GM19238 (cell line): Measurements from ENCODE around the gene TRIO.

Source experiments
- DNase-seq: peaks from one replicate; pipeline ENCODE4 v3.0.0; 2011; ENCODE audit warnings: low spot score; ENCODE audit not compliant: insufficient read length

Gene TRIO

GRCh38 chr5:14503017-14503680, 360.0 kb downstream of the TRIO start:
- no peak for DNase-seq

DNA sequence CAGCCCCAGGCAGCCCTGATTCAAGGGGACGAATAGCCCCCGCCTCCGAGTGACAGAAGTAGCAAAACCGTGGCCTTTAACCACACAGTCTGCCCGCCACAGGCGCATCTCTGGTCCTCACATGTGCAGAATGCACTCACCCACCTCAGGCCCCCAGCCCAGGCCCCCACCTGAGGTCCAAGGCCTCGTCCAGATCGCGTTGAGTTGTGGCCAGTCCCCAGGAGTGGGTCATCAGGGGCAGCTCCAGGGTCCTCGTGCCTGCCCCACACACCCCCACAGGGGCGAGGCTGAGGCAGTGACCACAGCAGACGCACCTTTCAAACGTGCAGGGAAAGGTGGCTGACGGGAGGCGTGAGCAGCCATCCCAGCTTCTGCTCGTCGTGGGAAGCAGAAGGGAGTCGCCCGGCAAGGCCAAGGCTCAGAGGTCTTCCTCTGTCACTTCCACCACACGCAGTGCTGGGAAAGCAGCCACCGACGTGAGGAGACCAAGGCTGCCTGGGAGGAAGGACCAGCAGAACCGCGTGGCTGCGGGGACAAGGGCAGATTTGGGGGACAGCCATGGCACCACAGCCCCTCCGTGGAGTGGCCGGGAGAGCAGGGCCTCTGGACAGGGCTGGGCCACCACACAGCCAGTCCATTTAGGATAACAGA, 360.7 kb downstream of the TRIO start:
- no peak for DNase-seq

GRCh38 chr5:14504332-14504727, 361.2 kb downstream of the TRIO start:
- DNase-seq: no peak

DNA sequence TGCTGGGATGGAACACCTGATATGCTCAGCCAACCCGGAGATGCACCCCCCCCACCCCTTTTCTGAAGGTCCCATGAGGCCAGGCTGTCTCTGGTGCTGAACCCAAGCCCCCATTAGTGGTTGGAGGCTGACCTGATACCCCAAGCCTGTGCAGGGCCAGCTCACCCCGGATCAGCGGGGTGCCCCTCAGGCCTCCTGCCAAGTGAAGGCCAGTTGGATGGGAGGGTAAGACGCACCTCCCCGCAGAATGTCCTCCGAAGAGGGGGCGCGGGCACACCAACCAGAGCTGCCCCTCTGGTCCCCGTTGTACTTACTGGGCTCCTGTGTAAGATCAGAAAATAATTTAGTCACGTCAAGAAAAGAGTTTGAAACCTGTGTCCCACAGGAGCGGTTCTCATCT, 361.7 kb downstream of the TRIO start:
- no peak for DNase-seq

DNA sequence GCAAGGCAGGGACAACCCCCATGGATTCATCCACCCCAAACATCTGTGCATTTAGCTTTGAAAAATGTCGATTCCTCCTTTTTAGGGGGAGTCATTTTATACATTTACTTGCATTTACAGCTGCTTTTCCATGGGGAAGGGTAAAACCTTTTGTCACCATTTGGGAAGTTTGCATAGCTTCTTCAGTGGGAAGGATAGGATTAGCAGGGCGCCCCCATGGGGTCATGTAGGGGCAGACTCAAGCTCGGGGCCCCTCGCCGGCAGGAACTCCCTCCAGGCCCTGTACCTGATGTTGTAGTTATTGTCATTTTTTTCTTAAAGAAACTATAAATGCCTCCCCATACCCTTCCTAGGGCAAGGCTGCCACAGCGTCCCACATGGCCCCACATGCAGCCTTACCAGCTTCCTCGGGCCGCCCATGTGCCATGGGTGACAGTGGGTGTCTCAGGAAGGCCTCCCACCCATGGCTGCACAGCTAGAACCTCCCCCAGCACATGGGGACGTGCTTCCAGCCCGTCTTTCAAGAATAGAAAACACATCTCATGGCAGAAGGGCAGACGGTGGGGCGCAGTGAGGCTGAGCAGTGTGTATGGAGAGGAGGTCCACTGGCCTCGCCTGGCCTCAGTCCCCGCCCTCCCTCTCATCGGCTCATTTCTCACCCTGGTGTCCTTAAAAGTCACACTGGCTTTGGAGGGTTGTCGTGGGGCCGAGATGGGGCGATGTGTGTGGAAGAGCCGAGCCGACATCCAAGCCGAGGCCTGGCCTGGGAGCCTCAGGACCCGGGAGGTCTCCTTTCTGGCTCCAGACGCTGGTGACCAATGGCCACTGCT, 362.4 kb downstream of the TRIO start:
- DNase-seq: no peak

DNA sequence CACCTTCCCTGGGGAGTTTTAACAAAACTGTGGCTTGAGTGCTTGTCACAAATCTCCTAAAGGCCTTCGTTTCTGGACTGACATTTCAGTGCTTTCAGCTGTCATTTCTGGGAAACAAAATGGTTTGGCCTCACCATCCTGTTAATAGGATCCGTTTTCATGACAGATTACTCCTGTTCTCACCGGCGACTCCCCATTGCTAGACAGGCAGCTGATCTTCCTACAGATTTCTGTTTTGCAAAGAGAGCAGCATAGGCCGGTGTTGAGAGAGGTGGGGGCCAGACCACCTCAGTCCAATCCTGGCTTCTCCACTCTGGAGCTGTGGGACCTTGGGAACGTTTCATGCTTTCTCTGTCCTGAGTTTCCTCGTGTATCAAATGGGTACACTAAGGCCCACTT, 363.0 kb downstream of the TRIO start:
- no peak for DNase-seq

GRCh38 chr5:14506661-14507060, 363.5 kb downstream of the TRIO start:
- no peak for DNase-seq

DNA sequence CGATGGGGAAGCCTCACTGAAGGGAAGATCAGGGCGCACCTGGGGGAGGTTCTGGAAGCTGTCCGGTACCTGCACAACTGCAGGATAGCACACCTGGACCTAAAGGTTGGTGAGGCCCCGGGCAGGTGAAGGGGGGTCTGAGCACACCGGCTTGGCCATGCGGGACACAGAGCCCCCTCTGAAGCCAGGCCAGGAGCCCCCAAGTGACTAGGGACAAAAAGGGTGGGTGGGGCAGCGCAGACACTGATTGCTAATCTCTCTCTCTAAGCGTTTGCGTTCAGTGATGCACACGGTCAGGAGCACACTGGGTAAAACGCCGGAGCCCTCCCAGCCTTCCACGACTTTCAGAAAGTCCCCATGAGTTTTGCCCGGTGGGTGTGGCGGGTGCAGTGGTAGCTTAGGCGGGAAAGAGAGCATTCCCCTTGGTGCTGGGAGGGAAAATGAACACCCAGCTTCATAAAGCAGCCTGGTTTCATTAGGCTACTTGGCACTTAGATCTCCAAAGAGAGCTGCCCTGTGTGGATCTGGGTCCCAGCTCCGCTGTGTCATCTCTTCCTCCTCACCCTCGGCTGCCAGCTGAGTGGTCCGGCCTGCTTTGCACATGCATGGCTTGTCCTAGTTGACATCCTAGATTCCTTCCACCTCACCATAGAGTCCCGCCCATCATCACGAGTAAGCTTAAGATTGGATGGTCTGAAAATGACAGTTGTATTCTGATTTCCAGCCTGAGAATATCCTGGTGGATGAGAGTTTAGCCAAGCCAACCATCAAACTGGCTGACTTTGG, 364.2 kb downstream of the TRIO start:
- no peak for DNase-seq

DNA sequence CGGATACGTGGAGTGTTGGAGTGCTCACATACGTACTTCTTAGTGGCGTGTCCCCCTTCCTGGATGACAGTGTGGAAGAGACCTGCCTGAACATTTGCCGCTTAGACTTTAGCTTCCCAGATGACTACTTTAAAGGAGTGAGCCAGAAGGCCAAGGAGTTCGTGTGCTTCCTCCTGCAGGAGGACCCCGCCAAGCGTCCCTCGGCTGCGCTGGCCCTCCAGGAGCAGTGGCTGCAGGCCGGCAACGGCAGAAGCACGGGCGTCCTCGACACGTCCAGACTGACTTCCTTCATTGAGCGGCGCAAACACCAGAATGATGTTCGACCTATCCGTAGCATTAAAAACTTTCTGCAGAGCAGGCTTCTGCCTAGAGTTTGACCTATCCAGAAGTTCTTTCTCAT, 364.9 kb downstream of the TRIO start:
- no peak for DNase-seq

- DNase-seq: no peak
These were observed 366.4 kb downstream of the TRIO start for GRCh38 chr5:14509556-14509955.

DNA sequence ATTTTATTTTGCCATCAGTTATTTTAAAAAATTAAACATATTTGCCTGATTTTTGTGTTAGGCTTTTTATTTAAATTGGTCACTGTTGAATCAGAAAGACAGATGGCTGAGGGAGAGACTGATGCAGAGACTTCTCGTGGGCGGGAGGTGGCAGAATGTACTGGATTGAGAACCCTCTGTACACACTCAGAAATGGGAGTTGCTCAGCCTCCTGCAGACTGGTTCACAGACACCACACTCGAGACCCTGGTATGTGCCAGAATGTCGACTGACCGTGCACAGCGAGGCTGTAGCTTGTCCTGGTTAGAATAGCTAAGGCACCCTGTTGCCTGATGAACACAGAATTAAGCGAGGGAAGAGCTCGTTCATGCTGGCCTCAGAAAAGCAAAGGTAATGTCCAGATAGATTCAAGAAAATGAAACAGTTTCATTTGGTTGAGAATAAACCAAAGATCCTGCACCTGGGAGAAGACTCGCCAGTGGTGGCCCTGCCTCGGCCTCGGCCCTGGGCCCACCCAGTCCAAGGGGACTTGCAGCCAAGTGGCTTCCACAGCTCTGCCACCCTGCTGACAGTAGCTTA, 367.1 kb downstream of the TRIO start:
- no peak for DNase-seq

DNA sequence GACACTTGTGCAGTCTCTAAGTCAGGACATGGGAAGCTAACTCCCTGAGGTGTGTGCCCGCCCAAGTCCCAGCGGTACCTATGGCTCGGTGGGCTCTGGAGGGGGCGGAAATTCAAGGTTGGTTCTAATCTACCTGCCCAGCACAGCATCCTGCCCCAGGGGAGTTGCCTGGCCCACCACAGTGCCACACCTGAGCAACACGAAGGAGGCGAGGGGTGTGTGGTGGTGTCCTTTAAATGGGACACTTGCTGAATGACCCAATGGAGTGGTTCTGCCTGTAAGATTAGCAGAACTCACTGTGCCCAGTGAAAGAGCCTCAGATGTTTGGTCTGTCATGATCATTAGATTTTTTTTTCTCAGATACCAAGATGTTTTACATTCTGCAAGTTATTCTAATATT, 367.7 kb downstream of the TRIO start:
- DNase-seq: no peak

DNA sequence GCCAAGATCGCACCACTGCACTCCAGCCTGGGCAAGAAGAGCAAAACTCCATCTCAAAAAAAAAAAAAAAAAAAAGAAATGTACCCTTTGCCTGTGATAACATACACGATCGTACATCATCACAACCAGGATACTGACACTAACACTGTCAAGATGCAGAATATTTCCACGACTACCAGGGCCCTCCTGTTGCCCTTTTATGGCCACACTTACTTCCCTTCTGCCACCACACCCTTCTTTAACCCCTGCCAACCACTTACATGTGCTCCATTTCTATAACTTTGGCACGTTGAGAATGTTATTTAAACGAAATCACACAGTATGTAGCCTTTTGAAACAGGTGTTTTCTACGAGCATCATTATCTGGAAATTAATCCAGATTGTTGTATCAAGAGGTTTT, 369.4 kb downstream of the TRIO start:
- DNase-seq: no peak

GRCh38 chr5:14513266-14513665, 370.1 kb downstream of the TRIO start:
- DNase-seq: no peak

DNA sequence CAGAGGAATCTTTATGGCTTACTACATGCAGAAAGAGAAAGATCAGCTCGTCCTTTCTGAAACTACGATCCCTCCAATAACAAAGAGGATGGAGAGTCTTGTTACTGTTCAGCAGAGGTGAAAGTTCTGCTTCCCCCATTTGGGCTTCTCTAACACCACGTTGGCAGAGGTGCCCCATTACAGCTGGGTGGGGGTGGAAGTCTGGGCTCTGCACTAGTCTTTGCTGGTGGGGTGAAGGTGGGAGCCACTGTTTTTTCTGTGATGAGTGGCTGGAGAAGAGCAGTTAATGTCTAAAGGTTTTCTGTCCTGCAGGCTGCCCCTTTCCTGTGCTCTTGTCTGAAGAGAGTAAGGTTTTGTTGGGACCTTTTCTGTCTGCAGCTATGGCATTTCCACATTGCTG, 373.8 kb downstream of the TRIO start:
- DNase-seq: no peak

DNA sequence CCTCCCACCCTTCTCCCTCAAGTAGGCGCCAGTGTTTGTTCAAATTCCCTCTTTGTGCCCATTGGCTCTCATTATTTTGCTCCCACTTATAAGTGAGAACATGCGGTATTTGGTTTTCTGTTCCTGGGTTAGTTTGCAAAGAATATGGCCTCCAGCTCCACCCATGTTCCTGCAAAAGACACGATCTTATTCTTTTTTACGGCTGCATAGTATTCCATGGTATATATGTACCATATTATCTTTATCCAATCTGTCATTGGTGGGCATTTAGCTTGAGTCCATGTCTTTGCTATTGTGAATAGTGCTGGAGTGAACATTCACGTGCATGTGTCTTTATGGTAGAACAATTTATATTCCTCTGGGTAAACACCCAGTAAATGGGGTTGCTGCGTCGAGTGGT, 375.5 kb downstream of the TRIO start:
- no peak for DNase-seq

DNA sequence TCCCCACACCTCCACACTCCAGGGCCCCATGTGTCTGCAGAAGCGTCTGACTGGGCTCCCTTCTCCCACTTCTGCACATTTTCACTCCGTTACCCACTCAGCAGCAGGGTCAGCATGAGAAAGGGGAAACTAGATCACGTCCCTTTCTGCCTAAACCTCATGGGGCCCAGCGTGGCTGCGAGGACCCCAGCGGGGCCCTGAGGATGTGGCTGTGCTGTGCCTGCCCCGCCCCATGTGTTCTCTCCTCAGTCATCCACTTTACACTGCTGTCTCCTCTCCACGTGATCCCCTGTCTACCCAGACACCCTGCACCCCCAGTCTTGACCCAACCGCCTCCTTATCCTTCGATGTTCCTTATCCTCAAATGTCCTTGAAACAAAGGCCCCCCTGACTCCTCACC, 378.6 kb downstream of the TRIO start:
- DNase-seq: no peak

GRCh38 chr5:14522721-14523120, 379.6 kb downstream of the TRIO start:
- DNase-seq: no peak

- no peak for DNase-seq
These were observed 380.3 kb downstream of the TRIO start for GRCh38 chr5:14523243-14524034.

DNA sequence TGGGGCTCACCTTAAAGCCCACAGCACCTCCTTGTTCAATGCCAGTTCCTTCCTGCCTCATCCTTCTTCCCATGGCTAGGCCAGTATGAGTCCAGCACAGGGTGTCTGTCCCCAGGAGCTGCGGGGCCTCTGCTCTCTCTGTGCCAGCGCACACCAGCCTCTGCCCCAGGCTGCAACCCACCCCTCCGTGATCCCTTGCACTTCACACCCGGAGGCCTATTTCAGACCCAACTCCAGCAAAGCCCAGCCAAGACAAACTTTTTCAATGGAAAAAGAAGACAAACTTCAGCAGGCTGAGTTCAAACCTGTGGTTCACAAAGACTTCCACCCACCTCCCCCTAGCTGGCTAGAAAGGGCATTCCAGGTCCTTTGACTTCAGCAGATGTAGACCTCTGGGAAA, 382.3 kb downstream of the TRIO start:
- DNase-seq: no peak

DNA sequence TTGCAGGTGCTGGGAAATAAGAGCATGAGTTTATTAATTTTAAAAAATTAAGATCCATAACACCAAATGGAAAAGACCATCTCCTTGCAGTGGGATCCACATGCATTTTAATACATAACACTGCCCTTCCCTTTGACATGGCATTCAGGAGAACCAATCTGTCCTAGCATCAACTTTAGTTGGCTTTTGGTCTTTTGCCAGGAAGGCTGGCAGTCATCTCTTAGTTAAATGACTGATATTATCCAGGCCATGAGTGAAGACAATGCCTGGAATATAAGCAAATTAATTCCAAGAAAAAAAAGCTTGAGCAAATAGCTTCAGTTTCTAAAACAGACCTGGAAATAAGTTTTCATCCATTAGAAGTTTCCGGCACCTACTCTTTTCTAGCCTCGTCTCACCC, 383.4 kb downstream of the TRIO start:
- no peak for DNase-seq
